ENCODE measurements around the gene TUT7.

DNA sequence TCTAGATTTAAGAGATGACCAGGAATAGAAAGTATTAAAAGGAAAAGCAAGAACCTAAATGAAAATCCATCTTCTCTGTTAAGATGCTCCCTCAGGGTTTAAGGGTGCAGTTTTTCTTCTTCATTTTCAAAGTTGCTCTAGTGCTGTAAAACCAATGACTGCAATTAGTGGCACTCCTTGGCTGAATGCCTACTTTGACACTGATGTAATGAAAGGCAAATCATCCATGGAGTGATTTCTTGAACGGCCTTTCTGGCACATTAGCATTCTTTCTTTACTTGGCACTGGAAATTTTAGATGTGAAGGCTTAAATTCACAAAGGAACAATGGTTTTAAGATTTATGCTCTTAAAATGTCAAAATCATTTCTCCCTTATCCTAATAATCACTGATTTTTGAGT lies 52.5 kb downstream of the TUT7 start:
- TF ChIP-seq, protein P1, sequence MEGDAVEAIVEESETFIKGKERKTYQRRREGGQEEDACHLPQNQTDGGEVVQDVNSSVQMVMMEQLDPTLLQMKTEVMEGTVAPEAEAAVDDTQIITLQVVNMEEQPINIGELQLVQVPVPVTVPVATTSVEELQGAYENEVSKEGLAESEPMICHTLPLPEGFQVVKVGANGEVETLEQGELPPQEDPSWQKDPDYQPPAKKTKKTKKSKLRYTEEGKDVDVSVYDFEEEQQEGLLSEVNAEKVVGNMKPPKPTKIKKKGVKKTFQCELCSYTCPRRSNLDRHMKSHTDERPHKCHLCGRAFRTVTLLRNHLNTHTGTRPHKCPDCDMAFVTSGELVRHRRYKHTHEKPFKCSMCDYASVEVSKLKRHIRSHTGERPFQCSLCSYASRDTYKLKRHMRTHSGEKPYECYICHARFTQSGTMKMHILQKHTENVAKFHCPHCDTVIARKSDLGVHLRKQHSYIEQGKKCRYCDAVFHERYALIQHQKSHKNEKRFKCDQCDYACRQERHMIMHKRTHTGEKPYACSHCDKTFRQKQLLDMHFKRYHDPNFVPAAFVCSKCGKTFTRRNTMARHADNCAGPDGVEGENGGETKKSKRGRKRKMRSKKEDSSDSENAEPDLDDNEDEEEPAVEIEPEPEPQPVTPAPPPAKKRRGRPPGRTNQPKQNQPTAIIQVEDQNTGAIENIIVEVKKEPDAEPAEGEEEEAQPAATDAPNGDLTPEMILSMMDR (conservative IDR thresholded peaks at IDR 0.05; ENCODE audit: low read length): no peak
- TF ChIP-seq EZH2phosphoT487 (IDR thresholded peaks at IDR 0.05; ENCODE audit: borderline replicate concordance, low read depth, low read length): no peak
